ENCODE results near the gene PDGFC. TPM values are rescaled to one million over a fixed set of nuclear protein-coding genes. Genes with fewer than 3 reads are reported as not detected.

PDGFC gene
- polyA plus RNA-seq, 3 donors: 2.5 to 5.0 (median 4.9) TPM

- Histone ChIP-seq H3K79me2 (ENCODE audit: insufficient read depth, low read length) (no peaks in the 10 kb centered on the region), H3K4me1 (ENCODE audit: control insufficient read depth in 1 of 2, insufficient read depth in 2 of 2, low read length in 2 of 2) (peaks cover 24 to 29% of the 10 kb centered on the region in 2 donors), H3K27ac (ENCODE audit: low read depth in 1 of 2, low read length in 2 of 2) (no peak overlapping the region), H3K36me3 (replicated peaks in 1 of 2; ENCODE audit: control insufficient read depth in 1 of 2, insufficient read depth in 2 of 2, low read length in 2 of 2) (no peaks in the 10 kb centered on the region), H3K9me3 (replicated peaks in 1 of 2; ENCODE audit: control insufficient read depth in 1 of 2, insufficient read depth in 1 of 2, low read length in 2 of 2) (no peaks in the 10 kb centered on the region), H3K27me3 (ENCODE audit: control insufficient read depth in 2 of 2, insufficient read depth in 2 of 2, low read length in 2 of 2) (no peaks in the 10 kb centered on the region), H3K4me3 (replicated peaks in 1 of 3; ENCODE audit: low read depth in 2 of 3, low read length in 3 of 3) (no peak overlapping the region), H3K4me2 (replicated peaks; ENCODE audit: extremely low read depth, low read length, poor library complexity, severe bottlenecking) (no peak overlapping the region), H2AFZ (ENCODE audit: insufficient read depth, low read depth, low read length, poor library complexity, severe bottlenecking) (no peak overlapping the region), H4K20me1 (ENCODE audit: insufficient read depth, low read length) (no peaks in the 10 kb centered on the region), H3K9ac (ENCODE audit: insufficient read depth, low read length, poor library complexity, severe bottlenecking) (no peak overlapping the region)
- intact Hi-C loops (cut with micrococcal nuclease): no loop called here
- H3K9me3 Mint-ChIP-seq: peaks cover 0 to 2% (median 0%) of the 10 kb centered on the region in 7 donors
- TF ChIP-seq, protein P1, sequence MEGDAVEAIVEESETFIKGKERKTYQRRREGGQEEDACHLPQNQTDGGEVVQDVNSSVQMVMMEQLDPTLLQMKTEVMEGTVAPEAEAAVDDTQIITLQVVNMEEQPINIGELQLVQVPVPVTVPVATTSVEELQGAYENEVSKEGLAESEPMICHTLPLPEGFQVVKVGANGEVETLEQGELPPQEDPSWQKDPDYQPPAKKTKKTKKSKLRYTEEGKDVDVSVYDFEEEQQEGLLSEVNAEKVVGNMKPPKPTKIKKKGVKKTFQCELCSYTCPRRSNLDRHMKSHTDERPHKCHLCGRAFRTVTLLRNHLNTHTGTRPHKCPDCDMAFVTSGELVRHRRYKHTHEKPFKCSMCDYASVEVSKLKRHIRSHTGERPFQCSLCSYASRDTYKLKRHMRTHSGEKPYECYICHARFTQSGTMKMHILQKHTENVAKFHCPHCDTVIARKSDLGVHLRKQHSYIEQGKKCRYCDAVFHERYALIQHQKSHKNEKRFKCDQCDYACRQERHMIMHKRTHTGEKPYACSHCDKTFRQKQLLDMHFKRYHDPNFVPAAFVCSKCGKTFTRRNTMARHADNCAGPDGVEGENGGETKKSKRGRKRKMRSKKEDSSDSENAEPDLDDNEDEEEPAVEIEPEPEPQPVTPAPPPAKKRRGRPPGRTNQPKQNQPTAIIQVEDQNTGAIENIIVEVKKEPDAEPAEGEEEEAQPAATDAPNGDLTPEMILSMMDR (IDR thresholded peaks at IDR 0.05): no peak
- no peak for DNase-seq
- H3K27ac Mint-ChIP-seq: peak overlapping the region in 2 of 7 donors; percentile 50 to 76
- H3K4me3 Mint-ChIP-seq: no peak overlapping the region
- H3K27me3 Mint-ChIP-seq (ENCODE audit: low read depth in 3 of 3): peaks cover 0 to 2% (median 0%) of the 10 kb centered on the region in 3 donors
- H3K36me3 Mint-ChIP-seq: peaks cover 2% of the 10 kb centered on the region in 2 donors
- peaks cover 29% of the 10 kb centered on the region for H3K4me1 Mint-ChIP-seq
- 100% methylated on average over 2 of the region's 4 CpGs for WGBS (ENCODE audit: insufficient coverage)
These were observed 192.6 kb downstream of the PDGFC start for GRCh38 chr4:156779042-156779441.

GRCh38 chr4:156778606-156779005 is 193.0 kb downstream of the PDGFC start:
- Histone ChIP-seq H3K9me3 (replicated peaks in 1 of 2; ENCODE audit: control insufficient read depth in 1 of 2, insufficient read depth in 1 of 2, low read length in 2 of 2) (no peaks in the 10 kb centered on the region), H3K79me2 (ENCODE audit: insufficient read depth, low read length) (no peaks in the 10 kb centered on the region), H3K36me3 (replicated peaks in 1 of 2; ENCODE audit: control insufficient read depth in 1 of 2, insufficient read depth in 2 of 2, low read length in 2 of 2) (no peaks in the 10 kb centered on the region), H3K9ac (ENCODE audit: insufficient read depth, low read length, poor library complexity, severe bottlenecking) (no peak overlapping the region), H3K4me3 (replicated peaks in 1 of 3; ENCODE audit: low read depth in 2 of 3, low read length in 3 of 3) (no peak overlapping the region), H3K27ac (ENCODE audit: low read depth in 1 of 2, low read length in 2 of 2) (peak overlapping the region in 1 of 2 donors; percentile 9), H4K20me1 (ENCODE audit: insufficient read depth, low read length) (no peaks in the 10 kb centered on the region), H2AFZ (ENCODE audit: insufficient read depth, low read depth, low read length, poor library complexity, severe bottlenecking) (no peak overlapping the region), H3K27me3 (ENCODE audit: control insufficient read depth in 2 of 2, insufficient read depth in 2 of 2, low read length in 2 of 2) (no peaks in the 10 kb centered on the region), H3K4me2 (replicated peaks; ENCODE audit: extremely low read depth, low read length, poor library complexity, severe bottlenecking) (no peak overlapping the region), H3K4me1 (ENCODE audit: control insufficient read depth in 1 of 2, insufficient read depth in 2 of 2, low read length in 2 of 2) (peaks cover 24 to 29% of the 10 kb centered on the region in 2 donors)
- WGBS (ENCODE audit: insufficient coverage): no CpG with 5 or more reads among the region's 1 CpG
- Mint-ChIP-seq H3K4me3 (no peak overlapping the region), H3K36me3 (peaks cover 2% of the 10 kb centered on the region in 2 donors), H3K4me1 (peaks cover 29% of the 10 kb centered on the region), H3K9me3 (peaks cover 0 to 2% (median 0%) of the 10 kb centered on the region in 7 donors), H3K27me3 (ENCODE audit: low read depth in 3 of 3) (peaks cover 0 to under 1% (median 0%) of the 10 kb centered on the region in 3 donors), H3K27ac (peak overlapping the region; percentile 48 to 88 (median 75))
- DNase-seq: peak in 2 of 3 donors; percentile 8 to 35
- intact Hi-C loops (cut with micrococcal nuclease): no loop called here
- TF ChIP-seq, protein P1 (IDR thresholded peaks at IDR 0.05): no peak

All from CD14-positive monocyte (primary cell).